Kidney (tissue), 14 donors: Measurements from ENCODE around the gene TERT. TPM values are rescaled to one million over a fixed set of nuclear protein-coding genes. Genes with fewer than 3 reads are reported as not detected.
A peak's percentile ranks its signal among the peaks of the same experiment; 100 is the strongest.

Experiments
- DNase-seq, 5 donors: peaks; one replicate each; pipeline ENCODE4 v3.0.0-alpha.2; 2013 to 2020
- FAIRE-seq: peaks from 2 replicates; lab custom pipeline; 2012; peaks lifted over from hg19 to GRCh38; lab: Jason Lieb, UNC
- H3K27ac ChIP-seq, 2 donors: one replicate each; pipeline ENCODE4 v1.7.0; 2013; ENCODE audit warnings: low read depth in 2 of 2, low read length in 2 of 2, inconsistent platforms in 1 of 2
- H3K27me3 ChIP-seq: one replicate; pipeline ENCODE4 v1.7.1; 2013; ENCODE audit warnings: low read length, inconsistent platforms; ENCODE audit not compliant: control insufficient read depth, insufficient read depth
- H3K36me3 ChIP-seq, 3 donors: one replicate each; pipeline versions ENCODE4 v1.7.0 to v1.7.1; 2013; ENCODE audit warnings: low read length in 3 of 3, control low read depth in 1 of 3, inconsistent platforms in 1 of 3; ENCODE audit not compliant: insufficient read depth in 3 of 3, control insufficient read depth in 2 of 3
- H3K4me1 ChIP-seq, 3 donors: one replicate each; pipeline versions ENCODE4 v1.7.0 to v1.7.1; 2013; ENCODE audit warnings: low read length in 3 of 3, inconsistent platforms in 1 of 3, low read depth in 1 of 3; ENCODE audit not compliant: control insufficient read depth in 2 of 3, insufficient read depth in 2 of 3
- H3K4me3 ChIP-seq, 3 donors: one replicate each; pipeline versions ENCODE4 v1.7.0 to v1.8.1; 2013; ENCODE audit warnings: low read length in 3 of 3, control low read depth in 1 of 3, inconsistent platforms in 1 of 3
- H3K9ac ChIP-seq, 3 donors: one replicate each; pipeline versions ENCODE4 v1.7.0 to v1.7.1; 2013; ENCODE audit warnings: low read length in 3 of 3, control low read depth in 1 of 3, inconsistent platforms in 1 of 3
- H3K9me3 ChIP-seq, 3 donors: one replicate each; pipeline versions ENCODE4 v1.7.0 to v1.7.1; 2013; ENCODE audit warnings: low read length in 3 of 3, control low read depth in 1 of 3, inconsistent platforms in 1 of 3; ENCODE audit not compliant: control insufficient read depth in 2 of 3, insufficient read depth in 1 of 3
- CTCF ChIP-seq: IDR thresholded peaks from 3 replicates; pipeline ENCODE4 v1.5.1; 2012; ENCODE audit warnings: mild to moderate bottlenecking, moderate library complexity, borderline replicate concordance; ENCODE audit not compliant: insufficient read depth; ENCODE audit errors: extremely low read depth
- intact Hi-C: fragments of 100-400 bp; cut with DNase I; formaldehyde crosslinking; loops from one replicate; pipeline ENCODE4 v1.11.1; 2022
- polyA plus RNA-seq: library from polyadenylated mRNA; stranded (reverse); fragments of 350-450 nt; fragmentation: Illumina TruSeq; extraction: RNeasy Lipid Tissue Mini Kit (QIAGEN cat#74804); gene quantifications from one replicate; pipeline ENCODE4 v1.2.3, GENCODE V29; 2014; ENCODE audit warnings: low read depth, low replicate concordance; ENCODE audit not compliant: insufficient read depth
- total RNA-seq: library from RNA; stranded (reverse); fragmentation: NEBNext Ultra II Directional; extraction: Animal tissue kit (Norgen Biotek cat#: 25700); gene quantifications from one replicate; pipeline ENCODE4 v1.2.1, GENCODE V29; 2021
- donor health status: control.
- donor health status: control.
- donor health status: control.
- donor health status: control.
- donor health status: control.
- donor health status: DM: yes; HTN: yes; CAD: no.
- donor health status: Normal renal cell carcinoma (clear cell type).

TERT gene
- total and polyA plus RNA-seq, 2 donors from 2014 or later, result 0.91 TPM; not detected in 1

- no peak for FAIRE-seq
- H3K9me3 ChIP-seq, result peaks cover 0 to 6% (median 0%) of the 10 kb centered on the region in 3 donors
- no peak for TF ChIP-seq CTCF
Measured at GRCh38 chr5:1256776-1257175, 38.1 kb downstream of the TERT start.

GRCh38 chr5:1255081-1255561 lies 39.7 kb downstream of the TERT start:
- no peaks in the 10 kb centered on the region for H3K27me3 ChIP-seq
- no peak for TF ChIP-seq CTCF
- intact Hi-C loops, result no loop called here
- DNase-seq (peak in 3 of 5 donors; percentile 25 to 34 (median 33)), FAIRE-seq (no peak)
- H3K9me3 ChIP-seq, result peaks cover 0 to 2% (median 0%) of the 10 kb centered on the region in 3 donors
- H3K36me3 ChIP-seq, result no peaks in the 10 kb centered on the region
- no peak overlapping the region for H3K27ac ChIP-seq
- no peaks in the 10 kb centered on the region for H3K4me1 ChIP-seq
- no peak overlapping the region for H3K9ac ChIP-seq
- no peak overlapping the region for H3K4me3 ChIP-seq

More at GRCh38 chr5:1256776-1257175, 38.1 kb downstream of the TERT start:
- DNase-seq, result no peak
- Histone ChIP-seq H3K9ac (no peak overlapping the region), H3K27me3 (no peaks in the 10 kb centered on the region), H3K27ac (no peak overlapping the region), H3K4me1 (no peaks in the 10 kb centered on the region), H3K36me3 (no peaks in the 10 kb centered on the region), H3K4me3 (no peak overlapping the region)
- intact Hi-C loops, result no loop called here

- H3K27ac ChIP-seq, result no peak overlapping the region
- TF ChIP-seq CTCF, result no peak
- no peak overlapping the region for H3K9ac ChIP-seq
- H3K9me3 ChIP-seq, result no peaks in the 10 kb centered on the region
- H3K27me3 ChIP-seq, result no peaks in the 10 kb centered on the region
- no peaks in the 10 kb centered on the region for H3K36me3 ChIP-seq
- no peaks in the 10 kb centered on the region for H3K4me1 ChIP-seq
- no peak for DNase-seq
- H3K4me3 ChIP-seq, result no peak overlapping the region
- FAIRE-seq, result no peak
- intact Hi-C loops, result no loop called here
Measured at GRCh38 chr5:1254196-1254595, 40.7 kb downstream of the TERT start.
